DND-41 (cell line): ENCODE measurements around the gene RAB9B.

Experiments
- ATAC-seq: fragments of 200-7000 bp; cut with Tn5 transposase; 3 replicates; pipeline ENCODE4 v1.9.1; 2021; ENCODE audit warnings: low read depth; ENCODE audit not compliant: insufficient read depth
- DNase-seq: peaks from one replicate; pipeline ENCODE4 v3.0.0-alpha.2; 2020
- H2AFZ ChIP-seq: 2 replicates; pipeline ENCODE4 v1.6.0; 2012; ENCODE audit warnings: low read depth, low read length
- H3K27ac ChIP-seq: 2 replicates; pipeline ENCODE4 v1.5.1; 2012; ENCODE audit warnings: low read length, inconsistent platforms
- H3K27me3 ChIP-seq: fragments of 200-600 bp; sonication (generic); 2 replicates; pipeline ENCODE4 v1.6.0; 2012; ENCODE audit warnings: low read length, mild to moderate bottlenecking, inconsistent platforms; ENCODE audit not compliant: insufficient read depth, poor library complexity
- H3K36me3 ChIP-seq: 2 replicates; pipeline ENCODE4 v1.5.1; 2012; ENCODE audit warnings: low read length, inconsistent platforms; ENCODE audit not compliant: insufficient read depth
- H3K4me1 ChIP-seq: 2 replicates; pipeline ENCODE4 v1.5.1; 2012; ENCODE audit warnings: mild to moderate bottlenecking, low read length; ENCODE audit not compliant: insufficient read depth
- H3K4me2 ChIP-seq: 2 replicates; pipeline ENCODE4 v1.6.0; 2012; ENCODE audit warnings: mild to moderate bottlenecking, moderate library complexity, low read length, inconsistent platforms; ENCODE audit not compliant: insufficient read depth
- H3K4me3 ChIP-seq, 2 experiments: fragments of 200-600 bp in 1 of 2; shearing (Covaris generic) in 1 of 2; 2 replicates each; pipeline ENCODE4 v1.5.1; 2012 to 2016; ENCODE audit warnings: inconsistent platforms in 2 of 2, low read length in 2 of 2, mild to moderate bottlenecking in 2 of 2, low read depth in 1 of 2, moderate library complexity in 1 of 2
- H3K79me2 ChIP-seq: 2 replicates; pipeline ENCODE4 v1.6.0; 2012; ENCODE audit warnings: low read length, inconsistent platforms; ENCODE audit not compliant: insufficient read depth
- H3K9ac ChIP-seq: 2 replicates; pipeline ENCODE4 v1.6.0; 2012; ENCODE audit warnings: low read depth, mild to moderate bottlenecking, inconsistent platforms, low read length, moderate library complexity
- H3K9me3 ChIP-seq: 2 replicates; pipeline ENCODE4 v1.5.1; 2012; ENCODE audit warnings: low read length, moderate library complexity, mild to moderate bottlenecking, inconsistent platforms; ENCODE audit not compliant: insufficient read depth, severe bottlenecking
- H4K20me1 ChIP-seq: 2 replicates; pipeline ENCODE4 v1.6.0; 2012; ENCODE audit warnings: low read length; ENCODE audit not compliant: insufficient read depth
- EZH2 ChIP-seq: IDR thresholded peaks from 3 replicates; pipeline ENCODE4 v1.6.1; 2012; ENCODE audit warnings: borderline replicate concordance, low read depth, mild to moderate bottlenecking, moderate library complexity, low read length, inconsistent platforms; ENCODE audit not compliant: severe bottlenecking
- TF ChIP-seq, protein P1 (sequence below): IDR thresholded peaks from 2 replicates; pipeline ENCODE4 v1.5.1; 2012; ENCODE audit warnings: borderline replicate concordance, low read length, moderate library complexity, mild to moderate bottlenecking; ENCODE audit not compliant: poor library complexity, severe bottlenecking; ENCODE audit errors: extremely low read depth

Gene RAB9B

GRCh38 chrX:103877571-103877970 is 45.5 kb upstream of the RAB9B start:
- TF ChIP-seq EZH2, result no peak
- TF ChIP-seq, protein P1, sequence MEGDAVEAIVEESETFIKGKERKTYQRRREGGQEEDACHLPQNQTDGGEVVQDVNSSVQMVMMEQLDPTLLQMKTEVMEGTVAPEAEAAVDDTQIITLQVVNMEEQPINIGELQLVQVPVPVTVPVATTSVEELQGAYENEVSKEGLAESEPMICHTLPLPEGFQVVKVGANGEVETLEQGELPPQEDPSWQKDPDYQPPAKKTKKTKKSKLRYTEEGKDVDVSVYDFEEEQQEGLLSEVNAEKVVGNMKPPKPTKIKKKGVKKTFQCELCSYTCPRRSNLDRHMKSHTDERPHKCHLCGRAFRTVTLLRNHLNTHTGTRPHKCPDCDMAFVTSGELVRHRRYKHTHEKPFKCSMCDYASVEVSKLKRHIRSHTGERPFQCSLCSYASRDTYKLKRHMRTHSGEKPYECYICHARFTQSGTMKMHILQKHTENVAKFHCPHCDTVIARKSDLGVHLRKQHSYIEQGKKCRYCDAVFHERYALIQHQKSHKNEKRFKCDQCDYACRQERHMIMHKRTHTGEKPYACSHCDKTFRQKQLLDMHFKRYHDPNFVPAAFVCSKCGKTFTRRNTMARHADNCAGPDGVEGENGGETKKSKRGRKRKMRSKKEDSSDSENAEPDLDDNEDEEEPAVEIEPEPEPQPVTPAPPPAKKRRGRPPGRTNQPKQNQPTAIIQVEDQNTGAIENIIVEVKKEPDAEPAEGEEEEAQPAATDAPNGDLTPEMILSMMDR, result no peak
- no peak for DNase-seq
- no peak for ATAC-seq
- H3K27ac ChIP-seq, result no peak overlapping the region
- H4K20me1 ChIP-seq, result no peaks in the 10 kb centered on the region
- H3K4me1 ChIP-seq, result no peaks in the 10 kb centered on the region
- H2AFZ ChIP-seq, result no peak overlapping the region
- H3K79me2 ChIP-seq, result no peaks in the 10 kb centered on the region
- H3K9me3 ChIP-seq, result no peaks in the 10 kb centered on the region
- no peak overlapping the region for H3K4me2 ChIP-seq
- H3K36me3 ChIP-seq, result no peaks in the 10 kb centered on the region
- H3K27me3 ChIP-seq, result no peaks in the 10 kb centered on the region
- no peak overlapping the region for H3K9ac ChIP-seq
- H3K4me3 ChIP-seq, result no peak overlapping the region

DNA sequence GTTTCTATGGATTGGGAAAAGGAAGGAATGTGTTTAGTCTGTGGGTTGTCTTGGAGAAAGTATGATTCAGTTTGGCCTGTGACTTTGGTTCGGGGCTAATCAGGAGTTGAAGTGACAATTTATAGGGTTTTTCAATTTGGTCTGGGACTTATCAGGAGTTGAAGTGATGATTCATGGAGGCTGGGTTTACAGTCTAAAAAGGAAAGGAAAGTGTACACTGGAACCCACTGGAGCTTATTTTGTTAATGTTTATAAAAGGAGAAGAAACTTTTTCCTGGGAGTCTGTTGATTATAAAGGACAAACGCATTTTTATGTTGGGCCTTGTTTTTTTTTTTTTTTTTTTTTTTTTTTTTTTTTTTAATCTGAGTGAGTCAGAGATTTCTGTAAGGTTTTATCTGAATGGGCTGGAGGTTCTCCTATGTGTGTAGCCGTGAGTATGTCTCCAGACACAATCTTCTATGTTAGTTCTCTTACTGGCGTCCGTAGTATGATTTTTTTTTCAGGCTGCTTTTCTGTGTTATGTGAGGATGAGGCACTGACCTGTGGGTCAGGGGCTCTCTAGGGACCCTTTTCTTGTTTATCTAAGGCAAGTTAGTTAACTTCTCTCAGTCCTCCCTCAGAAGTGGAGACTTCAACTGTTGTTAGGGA is 33.0 kb upstream of the RAB9B start:
- DNase-seq (no peak), ATAC-seq (no peak)
- Histone ChIP-seq H3K9ac (no peak overlapping the region), H3K4me2 (no peak overlapping the region), H4K20me1 (no peaks in the 10 kb centered on the region), H3K9me3 (no peaks in the 10 kb centered on the region), H3K4me3 (no peak overlapping the region), H3K4me1 (no peaks in the 10 kb centered on the region), H3K36me3 (no peaks in the 10 kb centered on the region), H2AFZ (no peak overlapping the region), H3K27me3 (no peaks in the 10 kb centered on the region), H3K79me2 (no peaks in the 10 kb centered on the region), H3K27ac (no peak overlapping the region)
- no peak for TF ChIP-seq EZH2
- TF ChIP-seq, protein P1, result no peak

- DNase-seq (no peak), ATAC-seq (no peak)
- H3K9ac ChIP-seq, result no peak overlapping the region
- H3K79me2 ChIP-seq, result no peaks in the 10 kb centered on the region
- H3K27ac ChIP-seq, result no peak overlapping the region
- TF ChIP-seq, protein P1, result no peak
- no peak for TF ChIP-seq EZH2
- no peak overlapping the region for H2AFZ ChIP-seq
- H3K36me3 ChIP-seq, result no peaks in the 10 kb centered on the region
- no peaks in the 10 kb centered on the region for H3K4me1 ChIP-seq
- no peak overlapping the region for H3K4me3 ChIP-seq
- H3K4me2 ChIP-seq, result no peak overlapping the region
- no peaks in the 10 kb centered on the region for H3K27me3 ChIP-seq
- H4K20me1 ChIP-seq, result no peaks in the 10 kb centered on the region
- no peaks in the 10 kb centered on the region for H3K9me3 ChIP-seq
These were observed 32.1 kb upstream of the RAB9B start for GRCh38 chrX:103864149-103864548.

GRCh38 chrX:103861200-103861599 is 29.1 kb upstream of the RAB9B start:
- no peak overlapping the region for H3K4me3 ChIP-seq
- no peaks in the 10 kb centered on the region for H3K36me3 ChIP-seq
- no peaks in the 10 kb centered on the region for H3K4me1 ChIP-seq
- H3K27ac ChIP-seq, result no peak overlapping the region
- ATAC-seq (no peak), DNase-seq (no peak)
- H3K79me2 ChIP-seq, result no peaks in the 10 kb centered on the region
- H3K9ac ChIP-seq, result no peak overlapping the region
- no peaks in the 10 kb centered on the region for H4K20me1 ChIP-seq
- no peak overlapping the region for H2AFZ ChIP-seq
- H3K9me3 ChIP-seq, result no peaks in the 10 kb centered on the region
- TF ChIP-seq, protein P1, result no peak
- TF ChIP-seq EZH2, result no peak
- no peaks in the 10 kb centered on the region for H3K27me3 ChIP-seq
- H3K4me2 ChIP-seq, result no peak overlapping the region
